ENCODE data around the gene ZNF554.

Gene ZNF554

GRCh38 chr19:2827022-2827421, 7.4 kb downstream of the ZNF554 start:
- no peaks in the 10 kb centered on the region for H3K27me3 Mint-ChIP-seq (ENCODE audit: low read depth)

GRCh38 chr19:2827840-2828489, 8.3 kb downstream of the ZNF554 start:
- no peak overlapping the region for H3K4me3 Mint-ChIP-seq
- H3K36me3 Mint-ChIP-seq (ENCODE audit: low read depth), result peaks cover 98% of the 10 kb centered on the region
- TF ChIP-seq CTCF (IDR thresholded peaks at IDR 0.05; ENCODE audit: unreplicated experiment in 3 of 3), result no peak
- no peaks in the 10 kb centered on the region for H3K27me3 Mint-ChIP-seq (ENCODE audit: low read depth)
- H3K27ac Mint-ChIP-seq, result no peak overlapping the region
- H3K4me1 Mint-ChIP-seq, result no peaks in the 10 kb centered on the region
- peaks cover 51% of the 10 kb centered on the region for H3K9me3 Mint-ChIP-seq

More at GRCh38 chr19:2827022-2827421, 7.4 kb downstream of the ZNF554 start:
- Mint-ChIP-seq H3K27ac (no peak overlapping the region), H3K4me1 (no peaks in the 10 kb centered on the region), H3K36me3 (ENCODE audit: low read depth) (peaks cover 94% of the 10 kb centered on the region), H3K9me3 (peaks cover 42% of the 10 kb centered on the region), H3K4me3 (no peak overlapping the region)
- TF ChIP-seq CTCF (IDR thresholded peaks at IDR 0.05; ENCODE audit: unreplicated experiment in 3 of 3), result no peak

- peaks cover 93% of the 10 kb centered on the region for H3K36me3 Mint-ChIP-seq (ENCODE audit: low read depth)
- no peak overlapping the region for H3K4me3 Mint-ChIP-seq
Observed at GRCh38 chr19:2834294-2834871, 14.7 kb downstream of the ZNF554 start.

GRCh38 chr19:2837430-2837829, 17.8 kb downstream of the ZNF554 start:
- no peak overlapping the region for H3K27ac Mint-ChIP-seq
- peaks cover 50% of the 10 kb centered on the region for H3K9me3 Mint-ChIP-seq
- H3K27me3 Mint-ChIP-seq (ENCODE audit: low read depth), result no peaks in the 10 kb centered on the region
- TF ChIP-seq CTCF (IDR thresholded peaks at IDR 0.05; ENCODE audit: unreplicated experiment in 3 of 3), result no peak
- H3K4me1 Mint-ChIP-seq, result peaks cover 4% of the 10 kb centered on the region
- peaks cover 80% of the 10 kb centered on the region for H3K36me3 Mint-ChIP-seq (ENCODE audit: low read depth)
- H3K4me3 Mint-ChIP-seq, result no peak overlapping the region

More at GRCh38 chr19:2834294-2834871, 14.7 kb downstream of the ZNF554 start:
- H3K4me1 Mint-ChIP-seq, result no peaks in the 10 kb centered on the region
- no peak overlapping the region for H3K27ac Mint-ChIP-seq
- H3K9me3 Mint-ChIP-seq, result peaks cover 62% of the 10 kb centered on the region
- TF ChIP-seq CTCF (IDR thresholded peaks at IDR 0.05; ENCODE audit: unreplicated experiment in 3 of 3), result no peak
- no peaks in the 10 kb centered on the region for H3K27me3 Mint-ChIP-seq (ENCODE audit: low read depth)

GRCh38 chr19:2840794-2841791, 21.4 kb downstream of the ZNF554 start, which contains the start of gene ZNF555:
Gene ZNF555, plus strand, starts transcription at chr19:2841475. Its CDS starts 98 bp downstream, at chr19:2841573.
- H3K4me1 Mint-ChIP-seq, result peaks cover 15% of the 10 kb centered on the region
- peak within 1 kb of the TSS; percentile 95 to 99 (median 98) for H3K4me3 Mint-ChIP-seq
- peak; percentile 25 to 43 (median 30) for TF ChIP-seq CTCF (IDR thresholded peaks at IDR 0.05; ENCODE audit: unreplicated experiment in 3 of 3)
- peak within 1 kb of the TSS; percentile 90 to 97 (median 95) for H3K27ac Mint-ChIP-seq
- H3K27me3 Mint-ChIP-seq (ENCODE audit: low read depth), result no peaks in the 10 kb centered on the region
- peaks cover 74% of the 10 kb centered on the region for H3K36me3 Mint-ChIP-seq (ENCODE audit: low read depth)
- peaks cover 30% of the 10 kb centered on the region for H3K9me3 Mint-ChIP-seq
